HEK293 (cell line): ENCODE results near the gene UACA.

Source experiments
- CTCF ChIA-PET: fragments of 350-600 bp; formaldehyde crosslinking; extraction: SDS; loops from one replicate; lab custom pipeline; 2021; ENCODE audit warnings: antibody characterized with exemption; lab: Yijun Ruan, JAX
- POLR2A ChIA-PET: fragments of 300-600 bp; formaldehyde crosslinking; extraction: SDS; loops from one replicate; lab custom pipeline; 2020; ENCODE audit warnings: antibody characterized with exemption, inconsistent platforms; lab: Yijun Ruan, JAX
- H3K27ac ChIP-seq: fragments of 200-500 bp; sonication (Bioruptor generic); 2 replicates; pipeline ENCODE4 v1.5.1; 2014; ENCODE audit warnings: low read depth, low read length, control low read depth, inconsistent platforms; ENCODE audit errors: extremely low read depth
- H3K36me3 ChIP-seq, 2 experiments: fragments of 200-500 bp in 1 of 2; sonication (Bioruptor generic) in 1 of 2; 1 replicate in 1 of 2; 2 replicates in 1 of 2; pipeline ENCODE4 v1.5.1; 2014 to 2017; ENCODE audit warnings: inconsistent platforms in 2 of 2, low read length in 2 of 2; ENCODE audit not compliant: control insufficient read depth in 2 of 2, insufficient read depth in 1 of 2
- H3K4me1 ChIP-seq: fragments of 200-500 bp; sonication (Bioruptor generic); 2 replicates; pipeline ENCODE4 v1.5.1; 2014; ENCODE audit warnings: mild to moderate bottlenecking, low read length, inconsistent platforms; ENCODE audit not compliant: control insufficient read depth, insufficient read depth
- H3K4me3 ChIP-seq: 2 replicates; pipeline ENCODE4 v1.5.1; 2011; ENCODE audit warnings: low read depth, mild to moderate bottlenecking, control low read depth, low read length, moderate library complexity
- H3K9me3 ChIP-seq: fragments of 200-500 bp; sonication (Bioruptor generic); 2 replicates; pipeline ENCODE4 v1.5.1; 2014; ENCODE audit warnings: low read depth, low read length, inconsistent platforms; ENCODE audit not compliant: control insufficient read depth, insufficient read depth
- AEBP2 ChIP-seq: fragments of 450-650 bp; formaldehyde crosslinking; IDR thresholded peaks from 2 replicates; pipeline ENCODE4 v1.5.1; 2016; ENCODE audit warnings: missing biosample characterization, missing genetic modification characterization, borderline replicate concordance
- CTCF ChIP-seq: fragments of 450-650 bp; formaldehyde crosslinking; IDR thresholded peaks from 2 replicates; pipeline ENCODE4 v1.5.1; 2016; ENCODE audit warnings: missing biosample characterization, missing genetic modification characterization
- EGR2 ChIP-seq: fragments of 450-650 bp; formaldehyde crosslinking; IDR thresholded peaks from 2 replicates; pipeline ENCODE4 v1.5.1; 2016; ENCODE audit warnings: low read depth, missing biosample characterization, missing genetic modification characterization
- HOXD13 ChIP-seq: sonication (generic); formaldehyde crosslinking; IDR thresholded peaks from 2 replicates; pipeline ENCODE4 v1.8.0; 2022; ENCODE audit warnings: missing genetic modification reagents, borderline replicate concordance
- KLF1 ChIP-seq: fragments of 450-650 bp; formaldehyde crosslinking; IDR thresholded peaks from 2 replicates; pipeline ENCODE4 v1.5.1; 2016; ENCODE audit warnings: missing biosample characterization, missing genetic modification characterization
- PRDM6 ChIP-seq: fragments of 450-650 bp; formaldehyde crosslinking; IDR thresholded peaks from 2 replicates; pipeline ENCODE4 v1.5.1; 2017; ENCODE audit warnings: missing biosample characterization, missing genetic modification characterization
- SP2 ChIP-seq: fragments of 450-650 bp; formaldehyde crosslinking; IDR thresholded peaks from 2 replicates; pipeline ENCODE4 v1.5.1; 2016; ENCODE audit warnings: missing biosample characterization, missing genetic modification characterization
- SP7 ChIP-seq: fragments of 450-650 bp; formaldehyde crosslinking; IDR thresholded peaks from 2 replicates; pipeline ENCODE4 v1.5.1; 2016; ENCODE audit warnings: missing biosample characterization, missing genetic modification characterization
- WT1 ChIP-seq: fragments of 450-650 bp; formaldehyde crosslinking; IDR thresholded peaks from 2 replicates; pipeline ENCODE4 v1.5.1; 2016; ENCODE audit warnings: missing biosample characterization, missing genetic modification characterization
- ZBTB6 ChIP-seq: fragments of 450-650 bp; formaldehyde crosslinking; IDR thresholded peaks from 2 replicates; pipeline ENCODE4 v1.5.1; 2017; ENCODE audit warnings: missing biosample characterization, missing genetic modification characterization
- ZFP69B ChIP-seq: fragments of 450-650 bp; formaldehyde crosslinking; IDR thresholded peaks from 2 replicates; pipeline ENCODE4 v1.5.1; 2016; ENCODE audit warnings: missing biosample characterization, missing genetic modification characterization
- ZNF10 ChIP-seq: fragments of 450-650 bp; formaldehyde crosslinking; IDR thresholded peaks from 2 replicates; pipeline ENCODE4 v1.5.1; 2017; ENCODE audit warnings: missing biosample characterization, missing genetic modification characterization
- ZNF112 ChIP-seq: fragments of 450-650 bp; formaldehyde crosslinking; IDR thresholded peaks from 2 replicates; pipeline ENCODE4 v1.5.0; 2017; ENCODE audit warnings: missing biosample characterization, missing genetic modification characterization
- ZNF155 ChIP-seq: fragments of 450-650 bp; formaldehyde crosslinking; IDR thresholded peaks from 2 replicates; pipeline ENCODE4 v1.5.1; 2016; ENCODE audit warnings: missing biosample characterization, missing genetic modification characterization
- ZNF16 ChIP-seq: fragments of 450-650 bp; formaldehyde crosslinking; IDR thresholded peaks from 2 replicates; pipeline ENCODE4 v1.5.1; 2016; ENCODE audit warnings: low read depth, missing biosample characterization, missing genetic modification characterization
- ZNF19 ChIP-seq: fragments of 450-650 bp; formaldehyde crosslinking; IDR thresholded peaks from 2 replicates; pipeline ENCODE4; 2016; ENCODE audit warnings: missing biosample characterization, missing genetic modification characterization, low read depth
- ZNF202 ChIP-seq: fragments of 450-650 bp; formaldehyde crosslinking; IDR thresholded peaks from 2 replicates; pipeline ENCODE4 v1.5.1; 2016; ENCODE audit warnings: missing biosample characterization, missing genetic modification characterization, borderline replicate concordance
- ZNF214 ChIP-seq: fragments of 450-650 bp; formaldehyde crosslinking; IDR thresholded peaks from 2 replicates; pipeline ENCODE4 v1.5.1; 2017; ENCODE audit warnings: missing biosample characterization, mild to moderate bottlenecking, missing genetic modification characterization, borderline replicate concordance
- ZNF302 ChIP-seq: fragments of 450-650 bp; formaldehyde crosslinking; IDR thresholded peaks from 2 replicates; pipeline ENCODE4 v1.5.1; 2016; ENCODE audit warnings: missing biosample characterization, missing genetic modification characterization, low read depth
- ZNF37A ChIP-seq: fragments of 450-650 bp; IDR thresholded peaks from 2 replicates; pipeline ENCODE4 v1.5.1; 2018; ENCODE audit warnings: missing biosample characterization, missing genetic modification characterization
- ZNF426 ChIP-seq: fragments of 450-650 bp; formaldehyde crosslinking; IDR thresholded peaks from 2 replicates; pipeline ENCODE4 v1.5.1; 2017; ENCODE audit warnings: missing biosample characterization, missing genetic modification characterization, mild to moderate bottlenecking, inconsistent platforms, moderate library complexity
- ZNF639 ChIP-seq: fragments of 450-650 bp; formaldehyde crosslinking; IDR thresholded peaks from 2 replicates; pipeline ENCODE4 v1.5.1; 2016; ENCODE audit warnings: missing biosample characterization, missing genetic modification characterization
- ZNF837 ChIP-seq: fragments of 450-650 bp; formaldehyde crosslinking; IDR thresholded peaks from 2 replicates; pipeline ENCODE4 v1.5.1; 2016; ENCODE audit warnings: missing biosample characterization, missing genetic modification characterization

The UACA gene

GRCh38 chr15:70646169-70646568, 117.2 kb downstream of the UACA start:
- TF ChIP-seq ZNF202 (tag by site-specific recombination) = no peak
- TF ChIP-seq SP7 = no peak
- no peaks in the 10 kb centered on the region for H3K4me1 ChIP-seq
- H3K36me3 ChIP-seq = no peaks in the 10 kb centered on the region
- no peak overlapping the region for H3K4me3 ChIP-seq
- POLR2A ChIA-PET = no interaction called here
- CTCF ChIA-PET = no interaction called here
- no peak overlapping the region for H3K27ac ChIP-seq
- H3K9me3 ChIP-seq = no peaks in the 10 kb centered on the region

- CTCF ChIA-PET = interaction anchor here (0.8 kb wide), 2 partner anchors 39 to 57 kb away, joined by 3 read pairs; no protein-coding TSS in a partner anchor
- POLR2A ChIA-PET = no interaction called here
- Histone ChIP-seq H3K9me3 (no peaks in the 10 kb centered on the region), H3K27ac (no peak overlapping the region), H3K4me3 (no peak overlapping the region), H3K36me3 (no peaks in the 10 kb centered on the region), H3K4me1 (no peaks in the 10 kb centered on the region)
- no peak for TF ChIP-seq EGR2
- no peak for TF ChIP-seq ZNF426 (tag by site-specific recombination)
- no peak for TF ChIP-seq HOXD13 (CRISPR knock-in tag)
- TF ChIP-seq ZNF19 (tag by site-specific recombination) = no peak
- no peak for TF ChIP-seq AEBP2 (tag by site-specific recombination)
- TF ChIP-seq ZNF112 = no peak
- no peak for TF ChIP-seq ZNF837
- no peak for TF ChIP-seq ZBTB6 (tag by site-specific recombination)
- TF ChIP-seq ZNF214 (tag by site-specific recombination) = no peak
- TF ChIP-seq SP2 (tag by site-specific recombination) = no peak
- TF ChIP-seq ZNF155 (tag by site-specific recombination) = no peak
- no peak for TF ChIP-seq PRDM6
- TF ChIP-seq KLF1 = no peak
- TF ChIP-seq CTCF (tag by site-specific recombination) = no peak
These were observed 119.6 kb downstream of the UACA start for GRCh38 chr15:70643783-70644125.

GRCh38 chr15:70643106-70643782, 120.1 kb downstream of the UACA start:
- no peaks in the 10 kb centered on the region for H3K36me3 ChIP-seq
- no peak overlapping the region for H3K4me3 ChIP-seq
- H3K4me1 ChIP-seq = no peaks in the 10 kb centered on the region
- no peaks in the 10 kb centered on the region for H3K9me3 ChIP-seq
- no peak overlapping the region for H3K27ac ChIP-seq
- CTCF ChIA-PET = interaction anchor here (0.8 kb wide), 2 partner anchors 38 to 57 kb away, joined by 3 read pairs; no protein-coding TSS in a partner anchor
- POLR2A ChIA-PET = no interaction called here
- TF ChIP-seq ZFP69B (tag by site-specific recombination) (no peak), ZNF10 (tag by site-specific recombination) (no peak), ZNF16 (tag by site-specific recombination) (no peak), WT1 (tag by site-specific recombination) (no peak), ZNF37A (tag by site-specific recombination) (no peak), ZNF302 (tag by site-specific recombination) (no peak), ZNF639 (tag by site-specific recombination) (no peak)
